Neutrophil (primary cell): ENCODE data around the gene HIVEP3.

Source experiments
- H3K27ac ChIP-seq: fragments of 200-600 bp; sonication (generic); 2 replicates; pipeline ENCODE4 v1.5.1; 2016; ENCODE audit warnings: mild to moderate bottlenecking, moderate library complexity
- H3K27me3 ChIP-seq: fragments of 200-600 bp; sonication (generic); 2 replicates; pipeline ENCODE4 v1.6.0; 2016; ENCODE audit warnings: mild to moderate bottlenecking
- H3K36me3 ChIP-seq: fragments of 200-600 bp; sonication (generic); 2 replicates; pipeline ENCODE4 v1.5.1; 2017
- H3K4me1 ChIP-seq, 2 experiments: fragments of 200-600 bp in 1 of 2; sonication (generic) in 1 of 2; 1 replicate in 1 of 2; 2 replicates in 1 of 2; pipeline versions ENCODE4 v1.5.1 to v1.6.1; 2013 to 2016; ENCODE audit warnings: low read depth in 1 of 2, low read length in 1 of 2, mild to moderate bottlenecking in 1 of 2, moderate library complexity in 1 of 2; ENCODE audit not compliant: control insufficient read depth in 1 of 2, insufficient read depth in 1 of 2
- H3K4me3 ChIP-seq, 2 experiments: fragments of 200-600 bp in 1 of 2; sonication (generic) in 1 of 2; 1 replicate in 1 of 2; 2 replicates in 1 of 2; pipeline ENCODE4 v1.5.1; 2013 to 2016; ENCODE audit warnings: low read depth in 1 of 2, low read length in 1 of 2, mild to moderate bottlenecking in 1 of 2, moderate library complexity in 1 of 2
- H3K9me3 ChIP-seq: fragments of 200-600 bp; sonication (generic); 2 replicates; pipeline ENCODE4 v1.5.1; 2016
- CTCF ChIP-seq: fragments of 200-600 bp; sonication (generic); IDR thresholded peaks from 2 replicates; pipeline ENCODE4 v1.5.1; 2016; ENCODE audit warnings: antibody characterized with exemption

HIVEP3 gene

GRCh38 chr1:41705798-41706197 is 212.9 kb downstream of the HIVEP3 start:
- H3K9me3 ChIP-seq, result no peaks in the 10 kb centered on the region

DNA sequence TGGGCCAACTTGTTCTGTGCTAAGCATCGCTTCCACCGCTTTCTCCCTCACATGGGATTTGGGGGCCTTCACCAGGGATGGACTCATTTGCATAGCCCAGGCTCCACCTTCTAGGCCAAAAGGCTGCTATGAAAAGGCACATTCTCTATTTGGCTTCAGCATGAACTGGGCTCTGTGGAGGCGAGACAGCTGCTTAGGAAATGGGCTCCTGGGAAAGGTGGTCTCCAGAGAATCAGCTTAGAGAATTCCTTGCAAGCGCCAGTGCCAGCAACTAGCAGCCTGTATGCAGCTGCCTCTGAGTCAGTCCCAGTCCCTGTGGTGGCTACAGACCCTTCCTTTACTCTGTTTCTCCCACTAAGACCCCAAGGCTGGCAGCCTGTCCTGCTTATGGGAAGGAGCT is 214.5 kb downstream of the HIVEP3 start:
- no peak overlapping the region for H3K4me3 ChIP-seq
- H3K27me3 ChIP-seq, result no peaks in the 10 kb centered on the region
- H3K9me3 ChIP-seq, result no peaks in the 10 kb centered on the region
- H3K36me3 ChIP-seq, result no peaks in the 10 kb centered on the region
- no peak overlapping the region for H3K27ac ChIP-seq
- TF ChIP-seq CTCF, result no peak
- H3K4me1 ChIP-seq, result peaks cover 17 to 19% of the 10 kb centered on the region in 2 experiments

More at GRCh38 chr1:41705798-41706197, 212.9 kb downstream of the HIVEP3 start:
- no peak for TF ChIP-seq CTCF
- Histone ChIP-seq H3K4me1 (peaks cover 27 to 29% of the 10 kb centered on the region in 2 experiments), H3K4me3 (no peak overlapping the region), H3K36me3 (no peaks in the 10 kb centered on the region), H3K27me3 (no peaks in the 10 kb centered on the region), H3K27ac (no peak overlapping the region)

DNA sequence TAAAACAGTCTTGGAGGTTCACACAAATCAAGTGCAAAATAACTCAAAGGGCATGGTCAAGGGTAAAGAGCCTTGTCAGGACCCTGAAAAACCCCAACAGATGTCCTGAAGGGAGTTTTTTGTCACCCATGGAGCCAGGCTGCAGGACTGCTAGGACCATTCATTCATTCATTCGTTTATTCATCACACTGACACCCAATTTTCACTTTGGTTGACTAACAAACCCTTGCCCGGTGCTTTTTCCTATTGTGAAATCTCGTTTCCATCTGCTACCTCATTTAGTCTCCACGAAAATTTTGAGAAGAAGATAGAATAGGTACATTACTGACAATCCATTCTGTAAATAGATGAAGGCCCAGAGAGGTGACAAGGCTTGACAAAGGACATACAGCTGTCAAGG is 216.0 kb downstream of the HIVEP3 start:
- Histone ChIP-seq H3K27me3 (no peaks in the 10 kb centered on the region), H3K4me3 (no peak overlapping the region), H3K27ac (no peak overlapping the region), H3K9me3 (no peaks in the 10 kb centered on the region), H3K36me3 (no peaks in the 10 kb centered on the region), H3K4me1 (peaks cover 5% of the 10 kb centered on the region in 2 experiments)
- TF ChIP-seq CTCF, result no peak

- peaks cover 5% of the 10 kb centered on the region in 2 experiments for H3K4me1 ChIP-seq
- no peak overlapping the region for H3K27ac ChIP-seq
- H3K9me3 ChIP-seq, result no peaks in the 10 kb centered on the region
- H3K27me3 ChIP-seq, result no peaks in the 10 kb centered on the region
- no peaks in the 10 kb centered on the region for H3K36me3 ChIP-seq
- TF ChIP-seq CTCF, result no peak
- no peak overlapping the region for H3K4me3 ChIP-seq
Measured at GRCh38 chr1:41700986-41701535, 217.7 kb downstream of the HIVEP3 start.

- H3K36me3 ChIP-seq, result no peaks in the 10 kb centered on the region
- H3K27me3 ChIP-seq, result no peaks in the 10 kb centered on the region
- no peaks in the 10 kb centered on the region for H3K9me3 ChIP-seq
- H3K27ac ChIP-seq, result no peak overlapping the region
- no peak overlapping the region for H3K4me3 ChIP-seq
- TF ChIP-seq CTCF, result no peak
- H3K4me1 ChIP-seq, result peaks cover 5% of the 10 kb centered on the region in 2 experiments
Measured at GRCh38 chr1:41700581-41700980, 218.1 kb downstream of the HIVEP3 start.
